Mucosa of descending colon (tissue), 3 donors: ENCODE results near the gene ERP27. TPM values are rescaled to one million over a fixed set of nuclear protein-coding genes. Genes with fewer than 3 reads are reported as not detected.

Experiments
- ATAC-seq: fragments of 200-7000 bp; cut with Tn5 transposase; one replicate; pipeline ENCODE4 v1.9.1; 2020; ENCODE audit warnings: mild to moderate bottlenecking, moderate library complexity
- DNase-seq, 3 donors: peaks; one replicate each; pipeline ENCODE4 v3.0.0-alpha.2; 2020
- H3K36me3 ChIP-seq: fragments of 200-600 bp; one replicate; pipeline ENCODE4 v1.8.0; 2021; ENCODE audit warnings: low read depth, mild to moderate bottlenecking
- H3K4me1 ChIP-seq: fragments of 200-600 bp; one replicate; pipeline ENCODE4 v1.8.0; 2021; ENCODE audit warnings: low read depth, mild to moderate bottlenecking
- H3K4me3 ChIP-seq: fragments of 200-600 bp; one replicate; pipeline ENCODE4 v1.8.0; 2021; ENCODE audit warnings: mild to moderate bottlenecking
- H3K9me3 ChIP-seq: fragments of 200-600 bp; one replicate; pipeline ENCODE4 v1.8.0; 2021; ENCODE audit warnings: mild to moderate bottlenecking
- intact Hi-C, 2 donors: fragments of 100-400 bp; cut with DNase I in 1 of 2; cut with micrococcal nuclease in 1 of 2; formaldehyde crosslinking; loops; one replicate each; pipeline versions ENCODE4 v1.11.0 to v1.11.1; 2022; cut with DNase I, micrococcal nuclease
- total RNA-seq, 3 donors: library from RNA; stranded (reverse); fragmentation: NEBNext Ultra II Directional in 2 of 3; extraction: Animal tissue kit (Norgen Biotek cat#: 25700) in 2 of 3; gene quantifications; one replicate each; pipeline versions ENCODE4 v1.2.1 to v1.2.4, GENCODE V29; 2021 to 2023
- TF ChIP-seq, protein P1 (sequence below): fragments of 200-600 bp; IDR thresholded peaks from one replicate; pipeline ENCODE4 v1.8.0; 2022; ENCODE audit warnings: antibody characterized with exemption, mild to moderate bottlenecking
- donor health status: DM: no; HTN: no; CAD: no; lungs with moderate emphysema.
- donor health status: DM: no; HTN: no; CAD: no.
- donor health status: DM: no; HTN: yes; CAD: no.

ERP27 gene
- total RNA-seq, 3 donors from 2014 or later, result 1.4 to 5.6 (median 4.1) TPM

DNA sequence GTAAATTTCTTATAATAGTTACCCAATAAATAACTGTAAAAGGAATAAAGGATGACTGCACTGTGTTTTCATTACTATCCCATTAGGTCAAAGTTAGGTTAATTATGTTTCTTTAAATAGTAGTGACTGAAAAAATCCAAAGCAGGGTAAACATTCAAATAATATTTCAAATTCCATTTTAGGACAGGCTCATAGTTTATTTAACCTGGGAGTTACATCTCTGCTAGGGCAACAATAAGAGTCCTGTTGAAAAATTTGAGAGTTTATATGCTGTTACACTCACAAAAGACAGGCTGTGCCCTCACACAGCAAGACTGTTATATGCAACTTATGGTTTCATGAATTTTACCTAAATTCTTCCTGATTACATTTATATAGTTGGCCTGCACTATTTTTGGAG, 8.0 kb downstream of the ERP27 start:
- Histone ChIP-seq H3K4me1 (peaks cover 7% of the 10 kb centered on the region), H3K4me3 (no peak overlapping the region), H3K36me3 (no peaks in the 10 kb centered on the region), H3K9me3 (no peaks in the 10 kb centered on the region)
- DNase-seq (no peak), ATAC-seq (no peak)
- TF ChIP-seq, protein P1, sequence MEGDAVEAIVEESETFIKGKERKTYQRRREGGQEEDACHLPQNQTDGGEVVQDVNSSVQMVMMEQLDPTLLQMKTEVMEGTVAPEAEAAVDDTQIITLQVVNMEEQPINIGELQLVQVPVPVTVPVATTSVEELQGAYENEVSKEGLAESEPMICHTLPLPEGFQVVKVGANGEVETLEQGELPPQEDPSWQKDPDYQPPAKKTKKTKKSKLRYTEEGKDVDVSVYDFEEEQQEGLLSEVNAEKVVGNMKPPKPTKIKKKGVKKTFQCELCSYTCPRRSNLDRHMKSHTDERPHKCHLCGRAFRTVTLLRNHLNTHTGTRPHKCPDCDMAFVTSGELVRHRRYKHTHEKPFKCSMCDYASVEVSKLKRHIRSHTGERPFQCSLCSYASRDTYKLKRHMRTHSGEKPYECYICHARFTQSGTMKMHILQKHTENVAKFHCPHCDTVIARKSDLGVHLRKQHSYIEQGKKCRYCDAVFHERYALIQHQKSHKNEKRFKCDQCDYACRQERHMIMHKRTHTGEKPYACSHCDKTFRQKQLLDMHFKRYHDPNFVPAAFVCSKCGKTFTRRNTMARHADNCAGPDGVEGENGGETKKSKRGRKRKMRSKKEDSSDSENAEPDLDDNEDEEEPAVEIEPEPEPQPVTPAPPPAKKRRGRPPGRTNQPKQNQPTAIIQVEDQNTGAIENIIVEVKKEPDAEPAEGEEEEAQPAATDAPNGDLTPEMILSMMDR, result no peak
- intact Hi-C loops, result no loop called here

- H3K9me3 ChIP-seq, result no peaks in the 10 kb centered on the region
- no peak overlapping the region for H3K4me3 ChIP-seq
- ATAC-seq, result peak; percentile 78
- DNase-seq, result peak in 1 of 3 donors; percentile 54
- intact Hi-C loops, result no loop called here
- H3K4me1 ChIP-seq, result no peaks in the 10 kb centered on the region
- H3K36me3 ChIP-seq, result no peaks in the 10 kb centered on the region
- TF ChIP-seq, protein P1, result no peak
Measured at GRCh38 chr12:14928931-14929330, 9.4 kb downstream of the ERP27 start.

DNA sequence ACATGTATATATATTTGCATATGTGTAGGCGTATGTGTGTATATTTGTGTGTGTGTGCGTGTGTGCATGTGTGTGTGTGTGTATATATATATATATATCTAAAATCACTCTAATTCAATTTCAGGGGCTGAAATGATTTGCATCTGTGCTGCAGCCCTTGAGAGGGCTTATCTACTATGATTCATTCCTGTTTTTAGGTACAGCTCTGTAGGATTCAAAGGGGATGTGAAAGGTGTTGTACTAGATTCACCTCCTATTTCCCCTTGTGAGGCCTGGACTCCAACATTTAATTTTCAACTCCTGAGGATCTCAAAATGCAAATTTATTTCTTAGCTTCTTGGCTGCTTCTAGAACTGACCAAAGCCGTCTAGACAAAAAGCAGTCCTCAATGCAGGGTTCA, 11.1 kb downstream of the ERP27 start:
- no peak for DNase-seq
- intact Hi-C loops, result no loop called here
- Histone ChIP-seq H3K4me3 (no peak overlapping the region), H3K36me3 (no peaks in the 10 kb centered on the region), H3K9me3 (no peaks in the 10 kb centered on the region), H3K4me1 (no peaks in the 10 kb centered on the region)
- TF ChIP-seq, protein P1, result no peak
- ATAC-seq, result no peak

DNA sequence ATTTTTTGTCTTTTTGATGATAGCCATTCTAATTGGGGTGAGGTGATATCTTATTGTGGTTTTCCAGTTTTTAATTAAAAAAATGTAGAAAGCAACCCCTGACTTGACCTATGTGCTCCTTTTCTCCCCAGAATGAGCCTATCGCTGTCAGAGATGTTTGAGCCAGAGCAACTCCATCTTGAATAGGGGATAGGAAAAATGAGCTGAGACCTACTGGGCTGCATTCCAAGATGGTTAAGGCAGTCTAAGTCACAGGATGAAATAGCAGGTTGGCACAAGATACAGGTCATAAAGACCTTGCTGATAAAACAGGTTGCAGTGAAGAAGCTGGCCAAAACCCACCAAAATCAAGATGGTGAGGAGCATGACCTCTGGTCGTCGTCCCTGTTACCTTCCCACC, 13.8 kb downstream of the ERP27 start:
- H3K4me1 ChIP-seq, result no peaks in the 10 kb centered on the region
- TF ChIP-seq, protein P1, result no peak
- intact Hi-C loops, result no loop called here
- H3K9me3 ChIP-seq, result no peaks in the 10 kb centered on the region
- no peak overlapping the region for H3K4me3 ChIP-seq
- no peaks in the 10 kb centered on the region for H3K36me3 ChIP-seq
- ATAC-seq (no peak), DNase-seq (no peak)

DNA sequence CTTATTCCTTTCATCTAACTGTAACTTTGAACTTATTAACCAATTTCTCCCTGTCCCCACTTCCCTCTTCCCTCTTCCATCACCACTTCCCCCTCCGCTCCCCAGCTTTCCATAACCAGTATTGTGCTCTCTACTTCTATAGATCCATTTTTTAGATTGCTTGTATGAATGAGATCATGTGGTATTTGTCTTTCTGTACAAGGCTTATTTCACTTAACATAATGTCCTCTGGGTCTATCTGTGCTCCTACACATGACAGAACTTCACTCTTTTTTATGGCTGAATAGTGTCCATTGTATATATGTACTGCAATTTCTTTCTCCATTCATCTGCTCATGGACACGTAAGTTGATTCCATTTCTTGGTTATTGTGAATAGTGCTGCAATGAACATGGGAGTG, 14.4 kb downstream of the ERP27 start:
- Histone ChIP-seq H3K9me3 (no peaks in the 10 kb centered on the region), H3K4me3 (no peak overlapping the region), H3K36me3 (no peaks in the 10 kb centered on the region), H3K4me1 (no peaks in the 10 kb centered on the region)
- DNase-seq, result no peak
- ATAC-seq, result no peak
- TF ChIP-seq, protein P1, result no peak
- intact Hi-C loops, result no loop called here

DNA sequence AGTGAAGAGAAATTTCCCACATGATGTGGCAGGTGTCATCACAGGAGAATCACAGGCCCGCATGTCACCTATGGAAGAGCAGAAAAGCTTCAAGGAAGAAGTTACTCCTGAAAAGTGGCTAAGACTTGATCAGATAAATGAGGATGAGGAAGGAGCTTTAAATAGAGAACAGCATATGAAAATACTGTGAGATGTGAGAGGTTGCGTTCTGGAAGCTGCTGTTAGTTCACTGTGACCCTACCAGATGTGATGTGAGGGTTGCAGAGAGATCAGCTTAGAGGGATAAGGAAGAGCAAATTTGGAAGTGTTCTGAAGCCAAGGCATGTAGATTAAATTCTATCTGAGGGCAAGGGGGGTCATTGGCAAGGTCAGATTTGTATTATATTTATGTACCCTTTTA, 17.1 kb downstream of the ERP27 start:
- Histone ChIP-seq H3K4me3 (no peak overlapping the region), H3K36me3 (no peaks in the 10 kb centered on the region), H3K9me3 (no peaks in the 10 kb centered on the region), H3K4me1 (no peaks in the 10 kb centered on the region)
- intact Hi-C loops, result no loop called here
- TF ChIP-seq, protein P1, result no peak
- no peak for DNase-seq
- no peak for ATAC-seq
